ENCODE measurements around the gene IL22.

GRCh38 chr12:68245180-68246021 lies 8.0 kb downstream of the IL22 start:
- TF ChIP-seq, protein P1, sequence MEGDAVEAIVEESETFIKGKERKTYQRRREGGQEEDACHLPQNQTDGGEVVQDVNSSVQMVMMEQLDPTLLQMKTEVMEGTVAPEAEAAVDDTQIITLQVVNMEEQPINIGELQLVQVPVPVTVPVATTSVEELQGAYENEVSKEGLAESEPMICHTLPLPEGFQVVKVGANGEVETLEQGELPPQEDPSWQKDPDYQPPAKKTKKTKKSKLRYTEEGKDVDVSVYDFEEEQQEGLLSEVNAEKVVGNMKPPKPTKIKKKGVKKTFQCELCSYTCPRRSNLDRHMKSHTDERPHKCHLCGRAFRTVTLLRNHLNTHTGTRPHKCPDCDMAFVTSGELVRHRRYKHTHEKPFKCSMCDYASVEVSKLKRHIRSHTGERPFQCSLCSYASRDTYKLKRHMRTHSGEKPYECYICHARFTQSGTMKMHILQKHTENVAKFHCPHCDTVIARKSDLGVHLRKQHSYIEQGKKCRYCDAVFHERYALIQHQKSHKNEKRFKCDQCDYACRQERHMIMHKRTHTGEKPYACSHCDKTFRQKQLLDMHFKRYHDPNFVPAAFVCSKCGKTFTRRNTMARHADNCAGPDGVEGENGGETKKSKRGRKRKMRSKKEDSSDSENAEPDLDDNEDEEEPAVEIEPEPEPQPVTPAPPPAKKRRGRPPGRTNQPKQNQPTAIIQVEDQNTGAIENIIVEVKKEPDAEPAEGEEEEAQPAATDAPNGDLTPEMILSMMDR (IDR thresholded peaks at IDR 0.05) = no peak
- no peak for TF ChIP-seq POLR2A (IDR thresholded peaks at IDR 0.05)
- TF ChIP-seq POLR2AphosphoS5 (IDR thresholded peaks at IDR 0.05) = no peak
- TF ChIP-seq EP300 (IDR thresholded peaks at IDR 0.05) = no peak

Measured in suprapubic skin (tissue), 4 donors.